Mesothelial cell of epicardium (in vitro differentiated cells): ENCODE data around the gene AK2. TPM values are rescaled to one million over a fixed set of nuclear protein-coding genes. Genes with fewer than 3 reads are reported as not detected.

Source experiments
- DNase-seq, 2 experiments: peaks; one replicate each; pipeline ENCODE4 v3.0.0; 2021; ENCODE audit warnings: low spot score in 2 of 2; ENCODE audit not compliant: unreplicated experiment in 2 of 2
- H3K27ac Mint-ChIP-seq: 2 replicates; pipeline ENCODE4 v1.8.0; 2021; ENCODE audit warnings: mixed read lengths
- H3K27me3 Mint-ChIP-seq: 2 replicates; pipeline ENCODE4 v1.8.0; 2021; ENCODE audit warnings: low read depth, mixed read lengths
- H3K36me3 Mint-ChIP-seq: 2 replicates; pipeline ENCODE4 v1.8.0; 2021; ENCODE audit warnings: mixed read lengths
- H3K4me1 Mint-ChIP-seq: 2 replicates; pipeline ENCODE4 v1.8.0; 2021; ENCODE audit warnings: mixed read lengths
- H3K4me3 Mint-ChIP-seq: 2 replicates; pipeline ENCODE4 v1.8.0; 2021; ENCODE audit warnings: mild to moderate bottlenecking, moderate library complexity, mixed read lengths
- H3K9me3 Mint-ChIP-seq: 2 replicates; pipeline ENCODE4 v1.8.0; 2021; ENCODE audit warnings: mixed read lengths
- total RNA-seq: library from RNA; stranded (reverse); gene quantifications from 3 replicates; pipeline ENCODE4 v1.2.1, GENCODE V29; 2021
- TF ChIP-seq, protein P1 (sequence below): fragments of 200-600 bp; sonication (generic); IDR thresholded peaks from one replicate; pipeline ENCODE4 v1.5.0; 2021; ENCODE audit warnings: antibody characterized with exemption; ENCODE audit not compliant: unreplicated experiment

The AK2 gene
- total RNA-seq, 1 donor from 2014 or later, result 139 TPM

- Mint-ChIP-seq H3K27ac (peak within 1 kb of the TSS; percentile 39), H3K4me3 (peak within 1 kb of the TSS; percentile 69), H3K4me1 (peaks cover 13% of the 10 kb centered on the region), H3K27me3 (peaks cover 15% of the 10 kb centered on the region), H3K36me3 (no peaks in the 10 kb centered on the region), H3K9me3 (no peaks in the 10 kb centered on the region)
- peak; percentile 98 to 99 for DNase-seq
- TF ChIP-seq, protein P1, sequence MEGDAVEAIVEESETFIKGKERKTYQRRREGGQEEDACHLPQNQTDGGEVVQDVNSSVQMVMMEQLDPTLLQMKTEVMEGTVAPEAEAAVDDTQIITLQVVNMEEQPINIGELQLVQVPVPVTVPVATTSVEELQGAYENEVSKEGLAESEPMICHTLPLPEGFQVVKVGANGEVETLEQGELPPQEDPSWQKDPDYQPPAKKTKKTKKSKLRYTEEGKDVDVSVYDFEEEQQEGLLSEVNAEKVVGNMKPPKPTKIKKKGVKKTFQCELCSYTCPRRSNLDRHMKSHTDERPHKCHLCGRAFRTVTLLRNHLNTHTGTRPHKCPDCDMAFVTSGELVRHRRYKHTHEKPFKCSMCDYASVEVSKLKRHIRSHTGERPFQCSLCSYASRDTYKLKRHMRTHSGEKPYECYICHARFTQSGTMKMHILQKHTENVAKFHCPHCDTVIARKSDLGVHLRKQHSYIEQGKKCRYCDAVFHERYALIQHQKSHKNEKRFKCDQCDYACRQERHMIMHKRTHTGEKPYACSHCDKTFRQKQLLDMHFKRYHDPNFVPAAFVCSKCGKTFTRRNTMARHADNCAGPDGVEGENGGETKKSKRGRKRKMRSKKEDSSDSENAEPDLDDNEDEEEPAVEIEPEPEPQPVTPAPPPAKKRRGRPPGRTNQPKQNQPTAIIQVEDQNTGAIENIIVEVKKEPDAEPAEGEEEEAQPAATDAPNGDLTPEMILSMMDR, result no peak
Measured at GRCh38 chr1:33080885-33081553, 44.3 kb upstream of the AK2 start, which contains the start of gene AZIN2. Gene AZIN2, plus strand, starts transcription at chr1:33081153. Its CDS starts 1,097 bp downstream, at chr1:33082250.

GRCh38 chr1:33080373-33080772, 43.7 kb upstream of the AK2 start:
- Mint-ChIP-seq H3K4me3 (peak overlapping the region; percentile 69), H3K4me1 (peaks cover 13% of the 10 kb centered on the region), H3K36me3 (no peaks in the 10 kb centered on the region), H3K9me3 (no peaks in the 10 kb centered on the region), H3K27ac (peak overlapping the region; percentile 39), H3K27me3 (peaks cover 14% of the 10 kb centered on the region)
- TF ChIP-seq, protein P1, result no peak
- no peak for DNase-seq

GRCh38 chr1:33078030-33078591, 41.4 kb upstream of the AK2 start:
- peaks cover 11% of the 10 kb centered on the region for H3K27me3 Mint-ChIP-seq
- H3K4me1 Mint-ChIP-seq, result peaks cover 13% of the 10 kb centered on the region
- no peak for DNase-seq
- no peaks in the 10 kb centered on the region for H3K9me3 Mint-ChIP-seq
- TF ChIP-seq, protein P1, result no peak
- H3K36me3 Mint-ChIP-seq, result no peaks in the 10 kb centered on the region
- no peak overlapping the region for H3K4me3 Mint-ChIP-seq
- H3K27ac Mint-ChIP-seq, result no peak overlapping the region

DNA sequence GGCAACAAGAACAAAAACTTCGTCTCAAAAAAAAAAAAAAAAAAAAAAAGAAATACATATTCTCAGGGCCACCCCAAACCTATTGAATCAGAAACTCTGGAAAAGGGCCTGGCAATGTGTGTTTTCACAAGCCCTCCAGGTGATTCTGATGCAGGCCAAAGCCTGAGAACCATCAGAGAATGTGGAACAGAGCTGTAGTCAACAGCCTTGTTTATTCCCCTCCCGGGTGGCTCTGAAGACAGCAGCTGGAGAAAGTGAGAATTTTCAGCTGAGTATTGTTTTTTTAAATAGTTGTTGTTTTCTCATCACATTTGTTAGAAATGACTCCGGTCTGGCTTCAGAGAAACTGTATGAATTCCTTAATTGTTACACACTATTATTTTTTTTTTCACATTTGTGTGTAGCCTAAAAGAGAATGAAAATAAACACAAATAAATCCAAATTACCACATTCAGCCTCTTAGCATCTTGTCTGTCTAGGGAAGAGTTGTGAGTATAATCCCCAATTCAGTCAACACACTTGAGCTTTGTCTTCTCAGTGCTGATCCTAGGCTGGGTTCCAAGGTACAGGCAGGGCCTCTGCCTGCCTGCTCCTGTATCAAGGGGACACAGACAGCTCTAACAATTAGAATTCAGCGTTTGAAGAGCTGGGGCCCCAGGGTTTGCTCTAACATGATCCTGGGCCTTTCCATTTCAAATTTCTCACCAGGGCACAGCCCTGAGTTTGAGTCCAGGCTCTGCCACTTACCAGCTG, 37.7 kb upstream of the AK2 start:
- TF ChIP-seq, protein P1, result no peak
- peaks cover 15% of the 10 kb centered on the region for H3K27me3 Mint-ChIP-seq
- no peak for DNase-seq
- H3K4me3 Mint-ChIP-seq, result no peak overlapping the region
- no peaks in the 10 kb centered on the region for H3K9me3 Mint-ChIP-seq
- H3K36me3 Mint-ChIP-seq, result no peaks in the 10 kb centered on the region
- H3K4me1 Mint-ChIP-seq, result no peaks in the 10 kb centered on the region
- no peak overlapping the region for H3K27ac Mint-ChIP-seq

GRCh38 chr1:33072707-33073106, 36.0 kb upstream of the AK2 start:
- no peak for DNase-seq
- Mint-ChIP-seq H3K4me3 (no peak overlapping the region), H3K27ac (no peak overlapping the region), H3K36me3 (no peaks in the 10 kb centered on the region), H3K9me3 (peaks cover under 1% of the 10 kb centered on the region), H3K4me1 (no peaks in the 10 kb centered on the region), H3K27me3 (peaks cover 15% of the 10 kb centered on the region)
- TF ChIP-seq, protein P1, result no peak
